ENCODE measurements around the gene PIWIL1. TPM values are rescaled to one million over a fixed set of nuclear protein-coding genes. Genes with fewer than 3 reads are reported as not detected.

Gene PIWIL1
- total RNA-seq, 1 experiment from 2014 or later = not detected

- no peaks in the 10 kb centered on the region for H4K20me1 ChIP-seq (ENCODE audit: insufficient read depth)
- H3K27me3 ChIP-seq (ENCODE audit: insufficient read depth, low read length) = no peaks in the 10 kb centered on the region
- H3K9me2 ChIP-seq (ENCODE audit: insufficient read depth) = no peaks in the 10 kb centered on the region
- no TSS peak for BruUV-seq (replicated peaks)
- no peak overlapping the region for H2AFZ ChIP-seq (ENCODE audit: low read depth, low read length, poor library complexity, severe bottlenecking)
- ChIA-PET CTCF (no interaction called here), POLR2A (no interaction called here), RAD21 (ENCODE audit: low non-redundant PET in 1 of 2, low total read pairs in 2 of 2, uncharacterized antibody in 2 of 2, unreplicated experiment in 2 of 2) (no interaction called here)
- H3K27ac ChIP-seq (ENCODE audit: low read depth, low read length) = no peak overlapping the region
- DNase-seq (ENCODE audit: low read depth, low spot score) = no peak
- no peak overlapping the region for H3K4me2 ChIP-seq (ENCODE audit: low read length)
- no peaks in the 10 kb centered on the region for H3K79me2 ChIP-seq (ENCODE audit: insufficient read depth, low read length)
- intact Hi-C loops (cut with micrococcal nuclease) = no loop called here
- H3K9me3 ChIP-seq (ENCODE audit: control insufficient read depth in 1 of 2, insufficient read depth in 1 of 2, low read depth in 1 of 2, low read length in 2 of 2) = peaks cover 0 to 15% of the 10 kb centered on the region in 2 experiments; a peak in 1 of 4 replicates
- H3K36me3 ChIP-seq (ENCODE audit: control insufficient read depth in 1 of 2, insufficient read depth in 2 of 2, low read length in 2 of 2) = no peaks in the 10 kb centered on the region
- TF ChIP-seq EGR1 (IDR thresholded peaks at IDR 0.05; ENCODE audit: low read depth) = no peak
- TF ChIP-seq POLR2AphosphoS5 (IDR thresholded peaks at IDR 0.05; ENCODE audit: low read depth, low read length) = no peak
- TF ChIP-seq RAD21 (IDR thresholded peaks at IDR 0.05; ENCODE audit: low read depth) = no peak
- no peak for TF ChIP-seq SP1 (IDR thresholded peaks at IDR 0.05; ENCODE audit: low read depth)
- no peak for TF ChIP-seq CTCF (IDR thresholded peaks at IDR 0.05 in 2 of 3, conservative IDR thresholded peaks at IDR 0.05 in 1 of 3; ENCODE audit: borderline replicate concordance in 1 of 3, insufficient read depth in 1 of 3, low read depth in 2 of 3, low read length in 2 of 3)
- TF ChIP-seq EZH2 (IDR thresholded peaks at IDR 0.05) = no peak
- no peak for TF ChIP-seq YY1 (IDR thresholded peaks at IDR 0.05; ENCODE audit: extremely low read depth, insufficient replicate concordance, low read depth, low read length)
- TF ChIP-seq SRF (IDR thresholded peaks at IDR 0.05; ENCODE audit: low read depth) = no peak
- no peak for TF ChIP-seq ZFX (IDR thresholded peaks at IDR 0.05)
- no peak for TF ChIP-seq MAX (IDR thresholded peaks at IDR 0.05)
- no peak for TF ChIP-seq POLR2A (IDR thresholded peaks at IDR 0.05; ENCODE audit: borderline replicate concordance, extremely low read depth, insufficient read depth, insufficient read length)
- no peak for TF ChIP-seq EZH2phosphoT487 (IDR thresholded peaks at IDR 0.05; ENCODE audit: borderline replicate concordance)
- TF ChIP-seq SIN3A (IDR thresholded peaks at IDR 0.05; ENCODE audit: low read depth) = no peak
- TF ChIP-seq ZNF274 (IDR thresholded peaks at IDR 0.05; ENCODE audit: low read depth, low read length) = no peak
- no peak for TF ChIP-seq CBX3 (IDR thresholded peaks at IDR 0.05; ENCODE audit: low read depth)
- no peak for TF ChIP-seq TCF7L2 (IDR thresholded peaks at IDR 0.05; ENCODE audit: borderline replicate concordance, extremely low read depth, insufficient read depth, insufficient read length)
- TF ChIP-seq ELF1 (IDR thresholded peaks at IDR 0.05; ENCODE audit: borderline replicate concordance, low read depth) = no peak
- no peak for TF ChIP-seq REST (IDR thresholded peaks at IDR 0.05; ENCODE audit: low read depth)
- TF ChIP-seq ZBTB33 (IDR thresholded peaks at IDR 0.05; ENCODE audit: extremely low read depth, insufficient replicate concordance, low read length) = no peak
- H3K4me3 ChIP-seq (replicated peaks in 1 of 2; ENCODE audit: low read depth in 1 of 2, low read length in 2 of 2) = no peak overlapping the region
- no peaks in the 10 kb centered on the region for H3K4me1 ChIP-seq (ENCODE audit: control insufficient read depth in 1 of 2, insufficient read depth in 2 of 2, low read length in 2 of 2)
- ATAC-seq = no peak
- no peak overlapping the region for H3K9ac ChIP-seq (ENCODE audit: low read length)
Measured at GRCh38 chr12:130300090-130300489, 37.6 kb upstream of the PIWIL1 start.
